HG03066 (cell line): ENCODE results near the gene CENPN.

Experiments used
- ATAC-seq: cut with Tn5 transposase; IDR thresholded peaks from one replicate; pipeline ENCODE4 v1.9.1; 2021; ENCODE audit warnings: low read depth; ENCODE audit not compliant: unreplicated experiment

The CENPN gene

GRCh38 chr16:81006813-81007695 is at the start of gene CENPN, which contains the start of gene CMC2:
Gene CENPN, plus strand, starts transcription at chr16:81007214. Its CDS starts 4,726 bp downstream, at chr16:81011940.
Gene CMC2, minus strand, starts transcription at chr16:81006885. Its CDS starts 9,491 bp downstream, at chr16:80997394.
- peak; percentile 82 for ATAC-seq

- no peak for ATAC-seq
These were observed 48.7 kb upstream of the CENPN start for GRCh38 chr16:80958284-80958683.

- ATAC-seq, result no peak
These were observed 44.1 kb upstream of the CENPN start for GRCh38 chr16:80962879-80963278.

GRCh38 chr16:80964351-80964750 is 42.7 kb upstream of the CENPN start:
- no peak for ATAC-seq

- ATAC-seq, result no peak
These were observed 40.4 kb upstream of the CENPN start for GRCh38 chr16:80966617-80967016.

GRCh38 chr16:80968386-80969113 is 38.5 kb upstream of the CENPN start:
- no peak for ATAC-seq

- no peak for ATAC-seq
These were observed 37.9 kb upstream of the CENPN start for GRCh38 chr16:80969114-80969484.

GRCh38 chr16:80971819-80972218 is 35.2 kb upstream of the CENPN start:
- peak; percentile 86 for ATAC-seq

- no peak for ATAC-seq
These were observed 34.4 kb upstream of the CENPN start for GRCh38 chr16:80972611-80973010.

GRCh38 chr16:80973991-80974390 is 33.0 kb upstream of the CENPN start:
- no peak for ATAC-seq

- ATAC-seq, result no peak
These were observed 32.2 kb upstream of the CENPN start for GRCh38 chr16:80974649-80975376.

GRCh38 chr16:80976946-80977345 is 30.1 kb upstream of the CENPN start:
- no peak for ATAC-seq

GRCh38 chr16:80981103-80981502 is 25.9 kb upstream of the CENPN start:
- ATAC-seq, result no peak

GRCh38 chr16:80982646-80983045 is 24.4 kb upstream of the CENPN start:
- no peak for ATAC-seq

GRCh38 chr16:80984124-80984892 is 22.7 kb upstream of the CENPN start:
- ATAC-seq, result no peak

GRCh38 chr16:80985611-80986010 is 21.4 kb upstream of the CENPN start:
- no peak for ATAC-seq

- ATAC-seq, result no peak
These were observed 20.5 kb upstream of the CENPN start for GRCh38 chr16:80986557-80986956.

GRCh38 chr16:80988756-80989155 is 18.3 kb upstream of the CENPN start:
- ATAC-seq, result no peak

GRCh38 chr16:80989801-80990200 is 17.2 kb upstream of the CENPN start:
- no peak for ATAC-seq

GRCh38 chr16:80990577-80990976 is 16.4 kb upstream of the CENPN start:
- no peak for ATAC-seq
